ENCODE measurements around the gene NF2. TPM values are rescaled to one million over a fixed set of nuclear protein-coding genes. Genes with fewer than 3 reads are reported as not detected.

NF2 gene
- total and polyA plus RNA-seq, 2 of the 8 experiments (the other 6 are each of a cell fraction or from before 2014, with no cell fraction given) = 17.6 to 53.6 TPM

DNA sequence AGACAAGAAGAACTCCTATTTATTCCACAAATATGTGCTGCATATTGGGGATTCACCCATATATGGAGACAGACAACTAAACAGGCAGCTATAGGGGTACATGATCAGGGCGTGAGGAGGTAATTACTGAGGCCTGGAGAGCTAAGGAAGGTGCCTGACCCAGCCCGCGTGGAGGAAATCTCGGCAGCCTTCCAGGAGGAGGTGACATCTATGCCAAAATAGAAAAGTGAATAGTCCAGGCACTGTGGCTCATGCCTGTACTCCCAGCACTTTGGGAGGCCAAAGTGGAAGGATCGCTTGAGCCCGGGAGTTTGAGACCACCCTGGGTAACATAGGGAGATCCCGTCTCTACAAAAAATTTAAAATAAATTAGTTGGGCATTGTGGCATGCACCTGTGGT, 36.1 kb upstream of the NF2 start:
- H2BK120ac ChIP-seq (replicated peaks; ENCODE audit: low read depth, low read length) = no peak overlapping the region
- no peak overlapping the region for H3K4me3 ChIP-seq (ENCODE audit: extremely low read depth in 1 of 4, insufficient read depth in 2 of 4, low read depth in 3 of 4, low read length in 4 of 4)
- H3K4me2 ChIP-seq (ENCODE audit: insufficient read depth in 1 of 2, low read depth in 2 of 2, low read length in 2 of 2) = no peak overlapping the region
- H2AFZ ChIP-seq (ENCODE audit: low read length) = no peak overlapping the region
- FAIRE-seq (no peak), DNase-seq (ENCODE audit: low read depth in 1 of 2, low spot score in 2 of 2) (no peak)
- no peak overlapping the region for H2BK15ac ChIP-seq (ENCODE audit: low read length)
- no peak overlapping the region for H3K23ac ChIP-seq (ENCODE audit: insufficient read length)
- no peaks in the 10 kb centered on the region for H3K23me2 ChIP-seq (ENCODE audit: low read depth, low read length)
- POLR2A ChIA-PET (ENCODE audit: partially characterized antibody) = interaction anchor here (0.9 to 5.0 kb wide), 6 partner anchors 9 to 30 kb away, joined by 3 to 43 read pairs (median 4); partner anchors contain the start of gene THOC5
- no peak for TF ChIP-seq ATF3 (IDR thresholded peaks at IDR 0.05; ENCODE audit: insufficient read depth, low read depth, low read length)
- TF ChIP-seq CREB1 (IDR thresholded peaks at IDR 0.05) = no peak
- TF ChIP-seq TBP (IDR thresholded peaks at IDR 0.05; ENCODE audit: low read depth, low read length) = no peak
- TF ChIP-seq SIRT6 (IDR thresholded peaks at IDR 0.05; ENCODE audit: low read length) = no peak
- WGBS, 2 experiments (ENCODE audit: extremely low coverage in 1 of 2, insufficient coverage in 1 of 2, insufficient read length in 1 of 2, insufficient replicate concordance in 2 of 2, low coverage in 1 of 2, low lambda C conversion rate in 2 of 2, missing lambda C conversion rate in 1 of 2) = 94% methylated on average over 7 of the region's 7 CpGs; no CpG with 5 or more reads in 1 of the 2 experiments
- no peak overlapping the region for H2AK5ac ChIP-seq (ENCODE audit: low read depth, low read length)
- H3K4me1 ChIP-seq (replicated peaks in 1 of 4; ENCODE audit: control insufficient read depth in 3 of 4, insufficient read depth in 4 of 4, low read length in 3 of 4) = no peaks in the 10 kb centered on the region
- CTCF ChIA-PET (ENCODE audit: partially characterized antibody) = interaction anchor here (0.5 to 3.5 kb wide), 2 partner anchors 13 to 511 kb away, joined by 3 to 17 read pairs; partner anchors contain the start of gene THOC5
- no peaks in the 10 kb centered on the region; the same call in 1 of the 2 replicates for H3K79me1 ChIP-seq (ENCODE audit: low read depth, low read length)
- no peaks in the 10 kb centered on the region for H3K9me3 ChIP-seq (ENCODE audit: insufficient read depth in 2 of 2, low read depth in 1 of 2, low read length in 1 of 2)
- no peak overlapping the region for H2BK20ac ChIP-seq (ENCODE audit: low read length)
- no peak overlapping the region for H3K9ac ChIP-seq (replicated peaks in 1 of 4; ENCODE audit: extremely low read depth in 1 of 4, low read depth in 3 of 4, low read length in 3 of 4)
- H3K56ac ChIP-seq (replicated peaks; ENCODE audit: insufficient read length, low read depth, low read length) = no peak overlapping the region
- no peak overlapping the region for H3K4ac ChIP-seq (replicated peaks; ENCODE audit: insufficient read length, low read depth, low read length)
- no peak overlapping the region for H4K8ac ChIP-seq (ENCODE audit: extremely low read depth, insufficient read depth, low read length)
- H3K36me3 ChIP-seq (ENCODE audit: control insufficient read depth in 2 of 4, insufficient read depth in 4 of 4, low read length in 3 of 4) = peaks cover 12 to 64% (median 38%) of the 10 kb centered on the region in 4 experiments
- peaks cover 0 to 12% of the 10 kb centered on the region in 2 experiments for H4K20me1 ChIP-seq (replicated peaks in 1 of 2; ENCODE audit: control insufficient read depth in 1 of 2, insufficient read depth in 2 of 2, low read length in 2 of 2)
- H4K5ac ChIP-seq (ENCODE audit: insufficient read length, low read depth, low read length) = no peak overlapping the region
- H2BK12ac ChIP-seq (ENCODE audit: low read depth, low read length) = no peak overlapping the region
- H3K79me2 ChIP-seq (ENCODE audit: control insufficient read depth in 1 of 2, insufficient read depth in 2 of 2, low read length in 2 of 2) = no peaks in the 10 kb centered on the region
- H3K27ac ChIP-seq (ENCODE audit: low read depth, low read length) = no peak overlapping the region
- no peaks in the 10 kb centered on the region for H3K27me3 ChIP-seq (replicated peaks in 1 of 4; ENCODE audit: control insufficient read depth in 3 of 4, extremely low read depth in 1 of 4, insufficient read depth in 3 of 4, low read length in 3 of 4)
- no peak overlapping the region for H2BK5ac ChIP-seq (ENCODE audit: low read depth, low read length)
- H3K14ac ChIP-seq (ENCODE audit: insufficient read length) = no peak overlapping the region
- H4K91ac ChIP-seq (replicated peaks; ENCODE audit: insufficient read length, low read length) = no peak overlapping the region
- H3K18ac ChIP-seq (ENCODE audit: extremely low read depth, low read length) = no peak overlapping the region
